ENCODE measurements around the gene SPR. TPM values are rescaled to one million over a fixed set of nuclear protein-coding genes. Genes with fewer than 3 reads are reported as not detected.

The SPR gene
- total and polyA plus RNA-seq, 2 of the 13 experiments (the other 11 are each of a cell fraction or from before 2014, with no cell fraction given): 34.0 to 96.0 TPM

GRCh38 chr2:72915907-72916742 lies 28.9 kb downstream of the SPR start (continued):
- TF ChIP-seq, protein P1, sequence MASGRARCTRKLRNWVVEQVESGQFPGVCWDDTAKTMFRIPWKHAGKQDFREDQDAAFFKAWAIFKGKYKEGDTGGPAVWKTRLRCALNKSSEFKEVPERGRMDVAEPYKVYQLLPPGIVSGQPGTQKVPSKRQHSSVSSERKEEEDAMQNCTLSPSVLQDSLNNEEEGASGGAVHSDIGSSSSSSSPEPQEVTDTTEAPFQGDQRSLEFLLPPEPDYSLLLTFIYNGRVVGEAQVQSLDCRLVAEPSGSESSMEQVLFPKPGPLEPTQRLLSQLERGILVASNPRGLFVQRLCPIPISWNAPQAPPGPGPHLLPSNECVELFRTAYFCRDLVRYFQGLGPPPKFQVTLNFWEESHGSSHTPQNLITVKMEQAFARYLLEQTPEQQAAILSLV (CRISPR knock-in tag; IDR thresholded peaks at IDR 0.05; ENCODE audit: borderline replicate concordance): peak; percentile 68; the same call in 1 of the 2 replicates
- TF ChIP-seq CERS6 (CRISPR knock-in tag; IDR thresholded peaks at IDR 0.05): no peak
- TF ChIP-seq TRIM22 (IDR thresholded peaks at IDR 0.05): no peak
- peak; percentile 74 for TF ChIP-seq HOXA3 (CRISPR knock-in tag; IDR thresholded peaks at IDR 0.05)
- TF ChIP-seq ZNF672 (CRISPR knock-in tag; IDR thresholded peaks at IDR 0.05): no peak
- TF ChIP-seq ZNF639 (CRISPR knock-in tag; conservative IDR thresholded peaks at IDR 0.05): no peak
- TF ChIP-seq, protein P2, sequence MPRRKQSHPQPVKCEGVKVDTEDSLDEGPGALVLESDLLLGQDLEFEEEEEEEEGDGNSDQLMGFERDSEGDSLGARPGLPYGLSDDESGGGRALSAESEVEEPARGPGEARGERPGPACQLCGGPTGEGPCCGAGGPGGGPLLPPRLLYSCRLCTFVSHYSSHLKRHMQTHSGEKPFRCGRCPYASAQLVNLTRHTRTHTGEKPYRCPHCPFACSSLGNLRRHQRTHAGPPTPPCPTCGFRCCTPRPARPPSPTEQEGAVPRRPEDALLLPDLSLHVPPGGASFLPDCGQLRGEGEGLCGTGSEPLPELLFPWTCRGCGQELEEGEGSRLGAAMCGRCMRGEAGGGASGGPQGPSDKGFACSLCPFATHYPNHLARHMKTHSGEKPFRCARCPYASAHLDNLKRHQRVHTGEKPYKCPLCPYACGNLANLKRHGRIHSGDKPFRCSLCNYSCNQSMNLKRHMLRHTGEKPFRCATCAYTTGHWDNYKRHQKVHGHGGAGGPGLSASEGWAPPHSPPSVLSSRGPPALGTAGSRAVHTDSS (CRISPR knock-in tag; conservative IDR thresholded peaks at IDR 0.05): no peak
- TF ChIP-seq, protein P3, sequence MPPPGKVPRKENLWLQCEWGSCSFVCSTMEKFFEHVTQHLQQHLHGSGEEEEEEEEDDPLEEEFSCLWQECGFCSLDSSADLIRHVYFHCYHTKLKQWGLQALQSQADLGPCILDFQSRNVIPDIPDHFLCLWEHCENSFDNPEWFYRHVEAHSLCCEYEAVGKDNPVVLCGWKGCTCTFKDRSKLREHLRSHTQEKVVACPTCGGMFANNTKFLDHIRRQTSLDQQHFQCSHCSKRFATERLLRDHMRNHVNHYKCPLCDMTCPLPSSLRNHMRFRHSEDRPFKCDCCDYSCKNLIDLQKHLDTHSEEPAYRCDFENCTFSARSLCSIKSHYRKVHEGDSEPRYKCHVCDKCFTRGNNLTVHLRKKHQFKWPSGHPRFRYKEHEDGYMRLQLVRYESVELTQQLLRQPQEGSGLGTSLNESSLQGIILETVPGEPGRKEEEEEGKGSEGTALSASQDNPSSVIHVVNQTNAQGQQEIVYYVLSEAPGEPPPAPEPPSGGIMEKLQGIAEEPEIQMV (CRISPR knock-in tag; IDR thresholded peaks at IDR 0.05; ENCODE audit: low read depth): no peak
- peak; percentile 86 for TF ChIP-seq RNF2 (conservative IDR thresholded peaks at IDR 0.05; ENCODE audit: low read depth)
- peak; percentile 43; the same call in 1 of the 2 replicates for TF ChIP-seq NFYB (CRISPR knock-in tag; IDR thresholded peaks at IDR 0.05)
- TF ChIP-seq TBX2 (CRISPR knock-in tag; IDR thresholded peaks at IDR 0.05; ENCODE audit: borderline replicate concordance): peak; percentile 68; the same call in 1 of the 2 replicates
- peak; percentile 59; the same call in 1 of the 3 replicates for TF ChIP-seq MXI1 (IDR thresholded peaks at IDR 0.05; ENCODE audit: borderline replicate concordance, low read depth, low read length)
- peak; percentile 88; the same call in 1 of the 2 replicates for TF ChIP-seq CCDC6 (CRISPR knock-in tag; IDR thresholded peaks at IDR 0.05)
- no peak for TF ChIP-seq ZNF235 (CRISPR knock-in tag; IDR thresholded peaks at IDR 0.05; ENCODE audit: borderline replicate concordance)
- TF ChIP-seq GLI4 (CRISPR knock-in tag; IDR thresholded peaks at IDR 0.05; ENCODE audit: borderline replicate concordance): no peak
- TF ChIP-seq, protein P4, sequence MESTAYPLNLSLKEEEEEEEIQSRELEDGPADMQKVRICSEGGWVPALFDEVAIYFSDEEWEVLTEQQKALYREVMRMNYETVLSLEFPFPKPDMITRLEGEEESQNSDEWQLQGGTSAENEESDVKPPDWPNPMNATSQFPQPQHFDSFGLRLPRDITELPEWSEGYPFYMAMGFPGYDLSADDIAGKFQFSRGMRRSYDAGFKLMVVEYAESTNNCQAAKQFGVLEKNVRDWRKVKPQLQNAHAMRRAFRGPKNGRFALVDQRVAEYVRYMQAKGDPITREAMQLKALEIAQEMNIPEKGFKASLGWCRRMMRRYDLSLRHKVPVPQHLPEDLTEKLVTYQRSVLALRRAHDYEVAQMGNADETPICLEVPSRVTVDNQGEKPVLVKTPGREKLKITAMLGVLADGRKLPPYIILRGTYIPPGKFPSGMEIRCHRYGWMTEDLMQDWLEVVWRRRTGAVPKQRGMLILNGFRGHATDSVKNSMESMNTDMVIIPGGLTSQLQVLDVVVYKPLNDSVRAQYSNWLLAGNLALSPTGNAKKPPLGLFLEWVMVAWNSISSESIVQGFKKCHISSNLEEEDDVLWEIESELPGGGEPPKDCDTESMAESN (CRISPR knock-in tag; conservative IDR thresholded peaks at IDR 0.05): 0 out of 2 replicates have a peak, but pooled peaks have one; percentile 69
- no peak for TF ChIP-seq ATF5 (CRISPR knock-in tag; IDR thresholded peaks at IDR 0.05; ENCODE audit: low read depth)
